Mesenchymal stem cell (in vitro differentiated cells and primary cell): ENCODE data around the gene JUND.
A peak's percentile ranks its signal among the peaks of the same experiment; 100 is the strongest.
"Not testable (repeated sequence)": the region's sequence is repeated elsewhere in the genome, so short reads cannot be mapped to it uniquely, and the experiment has no call there.

Experiments used
- DNase-seq: peaks from one replicate; pipeline ENCODE4 v3.0.0-alpha.2; 2013
- H2AFZ ChIP-seq: one replicate; pipeline ENCODE4 v1.6.1; 2013; ENCODE audit warnings: low read depth, mild to moderate bottlenecking, control low read depth, inconsistent platforms, low read length, moderate library complexity
- H2AK5ac ChIP-seq: 2 replicates; pipeline ENCODE4 v1.6.1; 2013; ENCODE audit warnings: low read length, moderate library complexity, mild to moderate bottlenecking, inconsistent platforms; ENCODE audit not compliant: severe bottlenecking
- H2BK120ac ChIP-seq: one replicate; pipeline ENCODE4 v1.6.1; 2013; ENCODE audit warnings: low read depth, mild to moderate bottlenecking, inconsistent platforms, low read length, moderate library complexity
- H2BK12ac ChIP-seq, 2 experiments: one replicate each; pipeline ENCODE4 v1.6.1; 2013; ENCODE audit warnings: inconsistent platforms in 2 of 2, low read length in 2 of 2, mild to moderate bottlenecking in 2 of 2, moderate library complexity in 2 of 2, control low read depth in 1 of 2
- H2BK15ac ChIP-seq: one replicate; pipeline ENCODE4 v1.6.1; 2013; ENCODE audit warnings: mild to moderate bottlenecking, low read depth, inconsistent platforms; ENCODE audit not compliant: poor library complexity, severe bottlenecking
- H2BK5ac ChIP-seq: 2 replicates; pipeline ENCODE4 v1.6.1; 2013; ENCODE audit warnings: low read depth, mild to moderate bottlenecking, low read length, control low read depth, inconsistent platforms; ENCODE audit not compliant: poor library complexity, severe bottlenecking
- H3K14ac ChIP-seq, 2 experiments: one replicate each; pipeline ENCODE4 v1.6.1; 2013; ENCODE audit warnings: inconsistent platforms in 2 of 2, low read length in 2 of 2, control low read depth in 1 of 2, mild to moderate bottlenecking in 1 of 2, moderate library complexity in 1 of 2
- H3K18ac ChIP-seq, 2 experiments: one replicate each; pipeline ENCODE4 v1.6.1; 2013; ENCODE audit warnings: inconsistent platforms in 2 of 2, low read length in 2 of 2, control low read depth in 1 of 2, low read depth in 1 of 2, mild to moderate bottlenecking in 1 of 2
- H3K23ac ChIP-seq, 2 experiments: one replicate each; pipeline ENCODE4 v1.6.1; 2013; ENCODE audit warnings: inconsistent platforms in 2 of 2, low read length in 2 of 2, mild to moderate bottlenecking in 2 of 2, moderate library complexity in 2 of 2, control low read depth in 1 of 2
- H3K27ac ChIP-seq: 2 replicates; pipeline ENCODE4 v1.5.1; 2013; ENCODE audit warnings: mild to moderate bottlenecking, moderate library complexity, low read length, control low read depth, inconsistent platforms; ENCODE audit not compliant: poor library complexity, severe bottlenecking
- H3K27me3 ChIP-seq, 2 experiments: 2 replicates each; pipeline versions ENCODE4 v1.6.1 to v1.7.0; 2013; ENCODE audit warnings: low read length in 2 of 2, mild to moderate bottlenecking in 2 of 2, moderate library complexity in 2 of 2, control low read depth in 1 of 2, inconsistent platforms in 1 of 2; ENCODE audit not compliant: control insufficient read depth in 1 of 2, insufficient read depth in 1 of 2
- H3K36me3 ChIP-seq, 2 experiments: 2 replicates each; pipeline versions ENCODE4 v1.6.1 to v1.7.0; 2013; ENCODE audit warnings: low read length in 2 of 2, control low read depth in 1 of 2, inconsistent platforms in 1 of 2, low read depth in 1 of 2, mild to moderate bottlenecking in 1 of 2; ENCODE audit not compliant: insufficient read depth in 2 of 2, control insufficient read depth in 1 of 2
- H3K4ac ChIP-seq, 2 experiments: one replicate each; pipeline ENCODE4 v1.6.1; 2013; ENCODE audit warnings: inconsistent platforms in 2 of 2, low read length in 2 of 2, mild to moderate bottlenecking in 2 of 2, moderate library complexity in 2 of 2, control low read depth in 1 of 2, low read depth in 1 of 2
- H3K4me1 ChIP-seq: 2 replicates; pipeline ENCODE4 v1.6.1; 2013; ENCODE audit warnings: low read depth, low read length, control low read depth; ENCODE audit not compliant: control insufficient read depth, insufficient read depth
- H3K4me2 ChIP-seq: 2 replicates; pipeline ENCODE4 v1.6.1; 2013; ENCODE audit warnings: low read length, mild to moderate bottlenecking, inconsistent platforms; ENCODE audit not compliant: poor library complexity, severe bottlenecking
- H3K4me3 ChIP-seq, 2 experiments: 2 replicates each; pipeline versions ENCODE4 v1.5.1 to v1.7.0; 2013; ENCODE audit warnings: low read length in 2 of 2, mild to moderate bottlenecking in 2 of 2, control low read depth in 1 of 2, low read depth in 1 of 2; ENCODE audit not compliant: insufficient read depth in 1 of 2
- H3K79me1 ChIP-seq: replicated peaks from 2 replicates; pipeline ENCODE4 v1.6.1; 2013; ENCODE audit warnings: mild to moderate bottlenecking, control low read depth, low read length, inconsistent platforms; ENCODE audit not compliant: poor library complexity, severe bottlenecking
- H3K9ac ChIP-seq: 2 replicates; pipeline ENCODE4 v1.7.0; 2013; ENCODE audit warnings: mild to moderate bottlenecking, low read length, moderate library complexity
- H3K9me3 ChIP-seq: 2 replicates; pipeline ENCODE4 v1.7.0; 2013; ENCODE audit warnings: mild to moderate bottlenecking, low read length; ENCODE audit not compliant: control insufficient read depth
- H4K8ac ChIP-seq: one replicate; pipeline ENCODE4 v1.6.1; 2013; ENCODE audit warnings: inconsistent platforms, mild to moderate bottlenecking, low read length, moderate library complexity
- H4K91ac ChIP-seq: one replicate; pipeline ENCODE4 v1.6.1; 2013; ENCODE audit warnings: mild to moderate bottlenecking, low read length, inconsistent platforms
- WGBS: methylation state at CpG from one replicate; pipeline ENCODE4 v1.1.7; 2013; ENCODE audit warnings: mixed read lengths; 5-methylcytosine and 5-hydroxymethylcytosine counted together

JUND gene

DNA sequence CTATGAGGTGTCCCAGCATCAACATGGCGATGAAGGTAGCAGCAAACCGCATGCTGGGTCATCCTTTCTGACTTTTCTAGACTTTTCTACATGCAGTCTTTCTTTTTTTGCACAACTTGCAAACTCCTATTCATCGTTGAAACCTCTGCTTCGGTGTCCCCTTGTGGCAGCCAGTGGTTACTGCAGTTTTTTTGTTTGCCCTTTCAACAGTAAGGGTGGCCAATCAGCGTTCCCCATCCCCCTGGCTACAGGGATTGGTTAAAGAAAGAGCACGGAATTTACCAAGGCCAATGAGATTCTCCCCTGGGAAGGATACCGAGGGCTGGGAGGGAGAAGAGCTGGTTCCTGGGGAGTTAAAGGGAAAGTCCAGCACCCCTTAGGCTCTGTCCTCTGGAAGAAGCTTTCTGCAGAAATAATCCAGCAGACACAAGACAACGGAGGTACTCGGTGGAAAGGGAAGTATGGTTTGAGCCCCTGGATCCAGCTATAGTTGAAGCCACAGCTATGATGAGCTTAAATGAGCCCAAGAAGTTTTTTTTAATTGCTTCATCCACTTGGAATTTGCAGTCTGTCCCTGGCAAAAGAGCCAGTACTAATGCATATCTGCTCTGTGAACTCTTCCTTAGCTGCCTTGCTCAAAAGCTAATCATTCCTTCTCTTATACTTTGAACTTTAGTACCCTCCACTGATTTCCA is 47.1 kb upstream of the JUND start:
- Histone ChIP-seq H2BK5ac (no peak overlapping the region), H3K4me2 (peak overlapping the region; percentile 65), H3K14ac (no peak overlapping the region), H3K9ac (peak overlapping the region; percentile 75), H2BK15ac (no peak overlapping the region), H3K4ac (peak overlapping the region in 1 of 2 experiments; percentile 79), H3K9me3 (no peaks in the 10 kb centered on the region), H3K36me3 (no peaks in the 10 kb centered on the region), H3K18ac (peak overlapping the region; percentile 40 to 77), H4K91ac (no peak overlapping the region), H3K27ac (peak overlapping the region; percentile 94), H3K23ac (peak overlapping the region in 1 of 2 experiments; percentile 24), H3K4me1 (peaks cover 10% of the 10 kb centered on the region), H2AFZ (no peak overlapping the region), H4K8ac (no peak overlapping the region), H3K4me3 (peak overlapping the region in 1 of 2 experiments; percentile 67), H2BK12ac (peak overlapping the region in 1 of 2 experiments; percentile 78), H3K79me1 (peaks cover 2% of the 10 kb centered on the region), H2BK120ac (no peak overlapping the region), H3K27me3 (no peaks in the 10 kb centered on the region), H2AK5ac (peak overlapping the region; percentile 58)
- WGBS, result 0% methylated on average over 9 of the region's 9 CpGs
- peak; percentile 99 for DNase-seq

DNA sequence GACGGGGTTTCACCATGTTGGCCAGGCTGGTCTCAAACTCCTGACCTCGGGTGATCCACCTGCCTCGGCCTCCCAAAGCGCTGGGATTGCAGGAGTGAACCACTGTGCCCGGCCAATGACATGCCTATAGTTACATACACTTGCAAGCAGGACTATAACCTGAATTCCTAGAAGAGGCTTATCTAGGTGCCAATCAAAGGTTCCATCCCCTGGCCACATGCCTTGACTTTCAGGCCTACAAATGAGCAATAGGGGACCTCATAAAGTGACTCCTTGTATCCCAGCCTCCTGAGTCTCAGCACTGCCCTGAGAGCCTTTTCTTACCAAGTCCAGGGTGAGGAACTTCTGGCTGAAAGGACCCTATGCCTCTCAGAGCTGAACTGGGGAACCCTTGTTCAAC is 45.4 kb upstream of the JUND start:
- no peak overlapping the region for H3K4ac ChIP-seq
- H3K14ac ChIP-seq, result no peak overlapping the region
- H2AK5ac ChIP-seq, result no peak overlapping the region
- no peak overlapping the region for H2AFZ ChIP-seq
- no peak overlapping the region for H3K4me3 ChIP-seq
- no peak overlapping the region for H4K8ac ChIP-seq
- 93% methylated on average over 5 of the region's 5 CpGs for WGBS
- DNase-seq, result no peak
- no peak overlapping the region for H2BK12ac ChIP-seq
- H3K9ac ChIP-seq, result peak overlapping the region; percentile 29
- no peak overlapping the region for H2BK5ac ChIP-seq
- H3K27me3 ChIP-seq, result no peaks in the 10 kb centered on the region
- H3K23ac ChIP-seq, result no peak overlapping the region
- H3K9me3 ChIP-seq, result no peaks in the 10 kb centered on the region
- peaks cover 9% of the 10 kb centered on the region for H3K4me1 ChIP-seq
- no peaks in the 10 kb centered on the region for H3K36me3 ChIP-seq
- H2BK120ac ChIP-seq, result no peak overlapping the region
- no peak overlapping the region for H4K91ac ChIP-seq
- no peak overlapping the region for H3K4me2 ChIP-seq
- H2BK15ac ChIP-seq, result peak overlapping the region; percentile 60
- H3K79me1 ChIP-seq, result peaks cover 5% of the 10 kb centered on the region
- no peak overlapping the region for H3K18ac ChIP-seq
- H3K27ac ChIP-seq, result no peak overlapping the region

DNA sequence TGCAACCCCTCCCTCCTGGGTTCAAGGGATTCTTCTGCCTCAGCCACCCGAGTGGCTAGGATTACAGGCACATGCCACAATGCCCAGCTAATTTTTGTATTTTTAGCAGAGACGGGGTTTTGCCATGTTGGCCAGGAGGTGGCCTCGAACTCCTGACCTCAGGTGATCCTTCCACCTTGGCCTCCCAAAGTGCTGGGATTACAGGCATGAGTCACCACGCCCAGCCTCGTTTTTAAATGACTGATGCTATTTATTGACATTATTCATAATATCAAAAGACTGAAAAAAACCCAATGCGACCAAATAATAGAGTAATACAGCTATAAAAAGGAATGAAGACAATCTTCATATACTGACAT is 42.9 kb upstream of the JUND start:
- not testable (repeated sequence) for H4K8ac ChIP-seq, H2BK15ac ChIP-seq, H3K14ac ChIP-seq, H4K91ac ChIP-seq, H3K27me3 ChIP-seq, H2BK5ac ChIP-seq, H3K27ac ChIP-seq, H3K4me3 ChIP-seq, DNase-seq, H3K4me2 ChIP-seq, H2BK120ac ChIP-seq, H3K23ac ChIP-seq, H3K18ac ChIP-seq, H3K9me3 ChIP-seq, H2BK12ac ChIP-seq, H3K36me3 ChIP-seq, H2AFZ ChIP-seq
- Histone ChIP-seq H2AK5ac (peak overlapping the region; percentile 59), H3K79me1 (peaks cover 13% of the 10 kb centered on the region), H3K9ac (peak overlapping the region; percentile 96), H3K4ac (peak overlapping the region in 1 of 2 experiments; percentile 37), H3K4me1 (peaks cover 14% of the 10 kb centered on the region)
- WGBS, result 90% methylated on average over 3 of the region's 6 CpGs

DNA sequence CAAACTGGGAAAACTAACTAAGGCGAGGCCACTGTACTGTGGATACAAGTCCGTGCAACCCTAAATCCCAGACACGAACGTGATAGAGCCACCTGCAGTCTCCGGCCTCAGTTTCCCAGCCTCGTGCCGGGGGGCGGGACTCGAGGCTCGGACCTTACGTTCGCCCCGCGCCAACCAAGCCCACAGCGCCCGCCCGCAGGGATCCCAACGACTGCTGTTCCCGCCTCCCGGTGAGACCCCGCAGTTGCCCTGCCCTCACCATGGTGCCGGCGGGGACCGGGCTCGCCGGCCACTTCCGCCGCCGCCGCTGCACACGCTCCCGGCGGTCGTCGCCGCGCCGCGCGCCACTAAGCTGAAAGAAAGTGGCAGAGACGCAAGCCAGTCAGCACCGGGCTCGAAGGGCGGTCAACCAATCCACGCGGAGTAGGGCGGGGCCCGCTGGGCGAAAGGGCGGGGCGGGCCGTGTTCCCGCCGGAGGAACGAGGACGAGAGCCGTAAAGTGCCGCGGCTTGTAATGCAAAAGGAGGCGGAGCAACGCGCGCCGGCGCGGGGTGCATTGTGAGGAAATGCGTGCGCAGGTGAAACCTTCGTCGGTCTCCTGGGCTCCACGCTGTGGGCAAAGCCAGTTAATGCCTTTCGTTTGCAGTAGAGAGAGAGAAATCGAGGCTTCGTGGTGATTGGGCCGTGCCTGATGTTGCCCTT is 41.5 kb upstream of the JUND start, which contains the start of gene LSM4:
LSM4 (minus strand) TSS at position 318 of the 702 bp plus-strand sequence; CDS start at position 262, 56 bp downstream.
- Histone ChIP-seq H3K9me3 (no peaks in the 10 kb centered on the region), H3K14ac (peak within 1 kb of the TSS in 1 of 2 experiments; percentile 6), H3K4me3 (peak within 1 kb of the TSS; percentile 80 to 86), H4K91ac (peak within 1 kb of the TSS; percentile 94), H3K4me2 (peak within 1 kb of the TSS; percentile 94), H2BK12ac (peak within 1 kb of the TSS; percentile 48 to 60), H3K4ac (peak within 1 kb of the TSS; percentile 94 to 96), H3K27me3 (no peaks in the 10 kb centered on the region), H3K27ac (peak within 1 kb of the TSS; percentile 87), H2AFZ (peak within 1 kb of the TSS; percentile 86), H3K79me1 (peaks cover 13% of the 10 kb centered on the region), H2AK5ac (peak within 1 kb of the TSS; percentile 94), H3K18ac (peak within 1 kb of the TSS; percentile 89 to 94), H3K23ac (peak within 1 kb of the TSS in 1 of 2 experiments; percentile 78), H3K4me1 (peaks cover 13% of the 10 kb centered on the region), H2BK15ac (peak within 1 kb of the TSS; percentile 63), H2BK5ac (peak within 1 kb of the TSS; percentile 90), H3K36me3 (peaks cover 9 to 13% of the 10 kb centered on the region in 2 experiments), H2BK120ac (peak within 1 kb of the TSS; percentile 65), H4K8ac (peak within 1 kb of the TSS; percentile 88), H3K9ac (peak within 1 kb of the TSS; percentile 96)
- DNase-seq, result peak; percentile 97
- under 1% methylated on average over 75 of the region's 75 CpGs for WGBS
